ENCODE measurements around the gene CENPP.

The CENPP gene

DNA sequence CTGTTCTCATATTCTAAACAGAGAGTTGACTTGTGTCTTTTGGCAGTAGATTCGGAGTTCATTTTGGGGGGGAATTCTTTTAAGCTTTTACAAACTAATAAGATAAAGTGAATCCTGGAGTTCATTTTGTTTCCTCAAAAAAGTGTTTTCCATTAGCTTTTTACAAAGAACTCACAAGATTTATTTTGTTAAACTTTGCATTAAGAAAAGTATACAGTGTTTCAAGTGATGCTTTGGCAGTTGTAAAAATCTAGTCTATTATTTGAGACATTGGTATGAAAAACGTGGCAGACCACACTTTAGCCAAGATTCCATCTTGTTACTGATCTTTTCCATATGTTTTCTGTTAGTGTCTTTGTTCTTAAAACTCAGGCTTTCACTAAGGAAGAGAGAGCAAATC is 99.7 kb downstream of the CENPP start:
- no peak for DNase-seq (ENCODE audit: low read depth in 2 of 2)

DNA sequence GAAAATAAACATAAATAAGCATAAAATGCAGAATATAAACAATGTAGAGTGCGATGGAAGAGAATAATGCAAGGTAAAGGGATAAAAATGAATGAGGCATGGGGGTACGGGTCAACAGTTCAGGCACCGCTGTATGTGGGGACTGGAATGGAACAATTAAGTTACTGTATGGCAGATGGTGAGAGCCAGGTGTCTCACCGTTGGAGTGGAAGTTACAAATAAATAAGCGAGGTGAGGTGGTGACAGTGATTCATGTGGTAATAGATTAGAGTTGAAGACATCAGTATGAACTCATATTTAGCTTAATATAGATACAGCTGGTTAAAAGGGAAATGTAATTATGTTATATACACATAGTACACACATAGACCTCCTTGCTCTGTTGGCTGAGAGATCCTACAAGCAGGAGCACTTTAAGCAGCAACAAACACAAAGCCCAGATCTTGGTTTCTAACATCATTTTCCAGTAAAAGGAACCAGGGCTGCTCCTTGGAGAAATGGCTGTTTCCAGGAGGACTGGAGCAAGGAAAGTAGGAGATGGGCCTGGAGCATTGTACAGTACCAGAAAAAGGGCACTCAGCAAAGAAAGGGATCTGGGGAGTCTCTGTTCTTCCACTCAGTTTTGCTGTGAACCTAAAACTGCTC is 100.9 kb downstream of the CENPP start:
- DNase-seq (ENCODE audit: low read depth in 2 of 2) = no peak

DNA sequence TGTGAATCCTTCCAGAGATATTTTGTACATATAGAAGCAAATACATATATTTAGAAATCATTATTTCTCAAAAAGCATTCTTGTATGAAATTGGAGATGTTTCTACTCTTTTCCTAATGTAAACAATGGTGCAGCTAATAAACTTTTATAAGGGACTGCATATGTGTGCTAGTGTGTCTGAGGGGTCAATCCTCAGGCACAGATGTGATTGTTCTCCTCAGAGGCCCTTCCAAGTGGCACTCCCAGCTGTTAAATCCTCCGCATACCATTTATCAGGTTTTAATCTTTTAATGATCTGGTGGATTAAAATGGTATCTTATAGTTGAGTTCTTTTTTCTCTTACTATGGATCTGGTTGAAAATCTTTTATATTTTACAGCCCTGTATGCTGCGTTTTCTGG is 104.1 kb downstream of the CENPP start:
- DNase-seq (ENCODE audit: low read depth in 2 of 2) = no peak

DNA sequence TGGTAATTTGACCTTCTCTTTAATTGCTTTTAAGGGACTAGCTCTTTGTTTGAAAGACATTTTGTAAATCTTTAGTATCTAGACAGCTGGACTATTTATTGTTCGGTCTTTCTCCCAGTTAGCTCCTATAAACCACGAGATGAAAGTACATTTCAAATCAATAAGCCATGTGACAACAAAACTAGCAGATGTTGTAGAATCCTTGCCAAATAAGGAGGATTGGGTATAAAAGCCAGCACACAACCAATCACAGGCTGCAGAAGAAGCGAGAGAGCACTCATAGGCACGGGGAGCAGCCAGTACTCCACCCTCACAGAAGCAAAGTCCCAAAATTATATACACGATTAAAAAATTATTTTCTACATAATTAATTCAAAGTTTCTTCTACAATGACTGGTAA is 106.6 kb downstream of the CENPP start:
- DNase-seq (ENCODE audit: low read depth in 2 of 2) = no peak

DNA sequence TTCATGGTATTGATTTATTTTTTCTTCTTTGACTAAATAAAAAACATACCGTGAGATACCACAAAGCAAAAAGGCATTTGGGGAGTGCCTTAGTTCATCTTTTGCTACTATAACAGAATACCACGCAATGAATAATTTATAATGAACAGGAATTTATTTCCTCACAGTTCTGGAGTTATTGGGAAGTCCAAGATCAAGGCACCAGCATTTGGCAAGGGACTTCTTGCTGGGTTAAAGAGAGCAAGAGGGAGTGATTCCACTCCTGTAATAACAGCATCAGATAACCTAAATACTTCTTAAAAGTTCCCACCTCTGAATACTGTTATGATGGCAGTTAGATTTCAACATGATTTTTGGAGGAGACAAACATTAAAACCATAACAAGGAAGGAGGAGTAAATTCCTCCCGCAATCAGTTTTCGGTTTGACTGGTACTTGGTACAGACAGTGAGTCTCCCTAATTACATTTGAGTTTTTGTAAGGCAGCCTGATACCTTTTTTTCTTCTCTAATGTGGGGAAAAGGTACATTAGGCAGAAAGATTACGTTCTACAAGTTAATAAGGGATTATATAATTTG is 107.3 kb downstream of the CENPP start:
- DNase-seq (ENCODE audit: low read depth in 2 of 2) = no peak

DNA sequence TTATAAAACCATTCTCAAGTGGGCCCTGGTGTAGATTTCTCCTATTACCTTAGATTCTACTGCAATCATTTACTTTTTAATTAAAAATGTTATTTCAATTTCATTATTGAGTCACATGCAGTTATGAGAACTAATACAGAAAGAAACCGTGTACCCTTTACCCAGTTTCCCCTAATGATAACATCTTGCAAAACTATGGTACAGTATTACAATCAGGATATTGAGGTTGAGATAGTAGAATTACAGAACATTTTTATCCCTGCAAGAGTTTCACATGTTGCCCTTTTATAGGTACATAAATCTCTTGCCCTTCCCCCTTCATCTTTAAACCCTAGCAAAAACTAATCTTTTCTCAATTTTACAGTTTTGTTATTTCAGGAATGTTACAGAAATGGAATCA is 109.5 kb downstream of the CENPP start:
- DNase-seq (ENCODE audit: low read depth in 2 of 2) = no peak

DNA sequence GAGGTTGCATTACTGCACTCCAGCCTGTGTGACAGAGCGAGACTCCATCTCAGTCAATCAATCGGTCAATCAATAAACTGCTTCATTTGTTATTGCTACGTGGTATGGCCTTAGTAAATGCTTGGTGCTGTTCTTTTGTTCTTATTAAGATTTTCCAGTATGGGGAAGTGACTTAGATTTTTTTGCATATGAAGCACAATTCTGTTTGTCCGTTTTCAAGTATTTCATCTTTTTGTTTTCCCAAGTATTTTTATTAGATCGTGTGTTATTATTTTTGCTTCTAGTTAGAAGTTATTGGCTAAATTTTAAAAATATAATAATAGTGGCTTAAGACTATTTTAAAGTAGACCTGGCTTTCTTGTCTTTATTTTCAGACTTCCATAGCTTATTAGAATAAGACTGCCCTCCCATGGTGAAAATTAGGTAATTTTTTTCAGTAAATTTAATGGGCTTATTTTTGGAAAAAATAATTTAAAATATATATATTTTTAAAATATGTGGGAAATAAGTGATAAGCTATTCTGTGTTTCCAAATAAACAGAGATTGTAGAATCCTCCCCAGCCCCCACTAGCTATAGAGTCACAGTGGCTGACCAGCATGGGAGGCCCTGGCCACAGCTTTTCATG is 113.3 kb downstream of the CENPP start:
- no peak for DNase-seq (ENCODE audit: low read depth in 2 of 2)

DNA sequence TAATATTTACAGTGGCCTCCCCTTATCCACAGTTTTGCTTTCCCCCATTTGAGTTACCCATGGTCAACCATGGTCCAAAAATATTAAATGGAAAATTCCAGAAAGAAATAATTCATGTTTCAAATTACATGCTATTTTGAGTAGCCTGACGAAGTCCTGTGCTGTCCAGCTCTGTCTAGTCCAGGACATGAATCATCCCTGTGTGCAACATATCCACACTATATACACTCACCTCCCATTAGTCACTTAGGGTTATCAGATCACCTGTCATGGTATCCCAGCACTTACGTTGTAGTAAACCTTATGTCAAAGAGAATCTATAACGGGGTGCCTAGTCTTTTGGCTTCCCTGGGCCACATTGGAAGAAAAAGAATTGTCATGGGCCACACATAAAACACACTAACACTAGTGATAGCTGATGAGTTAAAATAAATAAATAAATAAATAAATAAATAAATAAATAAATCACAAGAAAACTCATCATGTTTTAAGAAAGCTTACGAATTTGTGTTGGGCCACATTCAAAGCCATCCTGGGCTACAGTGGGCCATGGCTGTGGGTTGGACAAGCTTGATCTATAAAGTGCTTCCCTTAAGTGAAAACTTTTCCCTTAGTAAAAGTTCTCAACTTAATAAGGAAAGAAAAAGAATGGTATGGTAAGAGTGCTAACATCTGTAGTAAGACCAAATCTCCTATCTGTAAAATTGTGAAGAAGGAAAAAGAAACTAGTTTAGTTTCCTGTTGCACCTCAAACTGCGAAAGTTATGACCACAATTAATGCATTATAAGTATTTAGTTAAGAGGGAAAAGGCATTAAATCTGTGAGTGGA is 114.4 kb downstream of the CENPP start:
- DNase-seq (ENCODE audit: low read depth in 2 of 2) = no peak

DNA sequence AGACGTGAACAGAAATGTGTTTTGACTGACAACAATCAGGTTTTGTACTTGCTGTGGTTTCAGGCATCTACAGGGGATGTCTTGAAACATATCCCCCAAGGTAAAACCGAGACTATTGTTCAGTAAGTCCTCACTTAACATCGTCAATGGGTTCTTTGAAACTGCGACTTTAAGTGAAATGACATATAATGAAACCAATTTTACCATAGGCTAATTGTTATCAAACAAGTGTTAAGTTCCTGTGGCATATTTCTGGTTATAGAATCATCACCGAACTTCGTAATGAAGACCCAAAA is 114.9 kb downstream of the CENPP start:
- DNase-seq (ENCODE audit: low read depth in 2 of 2) = no peak

DNA sequence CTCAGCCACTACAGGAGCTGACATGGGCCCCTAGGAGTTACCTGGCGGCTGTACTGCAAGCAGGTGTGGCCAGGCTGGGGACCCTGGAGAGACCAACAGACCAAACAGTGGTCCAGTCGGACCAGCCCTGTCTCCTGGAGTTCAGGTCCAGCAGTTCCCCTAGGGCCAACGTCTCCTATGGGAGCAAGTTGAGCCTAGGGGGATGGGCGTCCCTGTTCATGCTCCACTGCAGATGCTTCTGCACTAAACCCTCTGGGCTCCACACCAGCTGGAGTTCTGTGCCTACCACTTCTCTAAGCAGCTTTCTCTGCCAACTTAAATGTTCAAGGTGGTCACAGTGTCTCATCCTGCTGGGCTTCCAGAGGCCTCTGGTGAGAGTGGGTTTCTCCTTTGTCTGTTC is 119.1 kb downstream of the CENPP start:
- no peak for DNase-seq (ENCODE audit: low read depth in 2 of 2)

DNA sequence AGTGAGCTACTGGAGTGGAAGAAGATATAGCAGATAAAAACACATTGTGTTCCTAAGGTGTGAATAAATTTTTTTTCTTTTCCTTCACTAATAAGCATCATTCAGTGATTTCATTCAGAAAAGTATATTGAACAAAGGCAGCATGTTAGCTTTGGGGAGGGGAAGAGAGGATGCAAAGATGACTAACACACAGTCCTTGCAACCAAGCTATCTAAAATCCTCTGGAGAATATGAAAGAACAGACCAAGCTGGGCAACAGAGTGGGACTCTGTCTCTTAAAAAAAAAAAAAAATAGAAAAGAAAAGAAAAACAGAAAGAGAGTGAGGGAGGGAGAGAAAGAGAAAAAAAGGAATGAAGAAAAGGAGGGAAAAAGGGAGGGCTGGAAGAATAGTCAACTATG is 120.8 kb downstream of the CENPP start:
- DNase-seq (ENCODE audit: low read depth in 2 of 2) = no peak

DNA sequence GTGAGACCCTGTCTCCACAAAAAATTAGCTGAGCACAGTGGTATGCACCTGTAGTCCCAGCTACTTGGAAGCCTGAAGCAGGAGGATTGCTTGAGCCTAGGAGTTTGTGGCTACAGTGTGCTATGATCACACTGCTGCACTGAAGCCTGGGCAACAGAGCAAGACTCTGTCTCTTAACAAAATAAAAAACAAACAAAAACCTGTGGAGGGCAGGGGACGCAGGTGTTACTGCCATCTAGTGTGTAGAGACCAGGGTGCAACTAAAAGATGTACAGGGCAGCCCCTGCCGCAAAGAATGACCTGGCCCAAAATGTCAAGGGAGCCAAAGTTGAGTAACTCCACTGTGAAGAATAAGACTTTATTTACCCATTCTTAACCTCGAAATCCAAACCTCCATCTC is 129.5 kb downstream of the CENPP start:
- DNase-seq (ENCODE audit: low read depth in 2 of 2) = no peak

DNA sequence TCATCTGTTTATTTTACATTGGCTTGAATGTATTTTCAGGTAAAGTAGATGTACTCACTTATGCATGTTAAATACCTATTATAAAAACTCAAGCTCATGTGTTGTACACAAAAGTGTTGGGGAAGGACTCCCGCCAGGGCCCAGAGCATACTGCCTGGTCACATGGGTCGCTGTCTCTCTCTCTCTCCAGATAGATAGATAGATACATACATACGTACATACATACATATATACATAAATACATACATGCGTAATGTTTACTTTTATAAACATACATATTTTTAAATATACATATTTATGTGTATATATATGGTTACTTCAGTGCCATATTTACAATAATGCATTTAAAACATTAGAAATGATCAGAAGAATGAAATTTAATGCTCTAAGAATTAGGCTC is 131.8 kb downstream of the CENPP start:
- no peak for DNase-seq (ENCODE audit: low read depth in 2 of 2)

DNA sequence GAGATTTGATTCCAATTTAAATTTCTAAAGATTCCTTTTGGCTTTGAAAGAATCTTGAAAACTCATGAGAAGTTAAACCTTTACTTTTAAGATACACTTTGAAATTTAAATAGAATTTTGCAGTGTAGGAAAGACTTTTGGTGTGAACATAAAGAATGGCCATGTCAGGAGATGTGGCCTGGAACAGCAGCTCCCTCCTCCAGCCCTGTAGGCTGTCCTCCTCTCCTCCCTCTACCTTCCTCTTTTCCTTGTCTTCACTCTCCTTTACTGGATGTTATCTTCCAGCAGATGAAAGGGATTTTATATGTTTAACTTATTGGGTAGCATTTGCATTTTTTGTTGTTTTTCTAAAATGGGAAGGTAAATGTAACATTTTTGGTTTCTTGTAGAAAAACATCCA is 137.6 kb downstream of the CENPP start:
- no peak for DNase-seq (ENCODE audit: low read depth in 2 of 2)

DNA sequence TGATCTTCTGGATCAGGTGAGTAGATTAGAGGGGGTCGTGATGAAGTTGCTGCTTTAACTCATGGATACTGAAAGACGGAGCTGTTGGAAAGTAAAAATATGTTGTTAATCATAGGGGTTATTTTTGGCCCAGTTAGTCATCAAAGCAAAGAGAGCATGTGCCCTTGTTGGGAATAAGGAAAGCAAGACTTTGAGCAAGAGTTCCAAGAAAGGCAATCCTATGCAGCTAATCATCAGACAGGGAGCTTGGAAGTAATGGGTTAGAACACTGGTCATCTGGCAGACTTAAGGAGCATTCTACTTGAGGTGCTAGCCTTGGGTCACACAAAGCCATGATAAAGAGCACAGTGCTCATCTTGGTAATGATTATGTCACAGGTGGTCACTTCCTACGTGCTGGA is 138.2 kb downstream of the CENPP start:
- no peak for DNase-seq (ENCODE audit: low read depth in 2 of 2)

DNA sequence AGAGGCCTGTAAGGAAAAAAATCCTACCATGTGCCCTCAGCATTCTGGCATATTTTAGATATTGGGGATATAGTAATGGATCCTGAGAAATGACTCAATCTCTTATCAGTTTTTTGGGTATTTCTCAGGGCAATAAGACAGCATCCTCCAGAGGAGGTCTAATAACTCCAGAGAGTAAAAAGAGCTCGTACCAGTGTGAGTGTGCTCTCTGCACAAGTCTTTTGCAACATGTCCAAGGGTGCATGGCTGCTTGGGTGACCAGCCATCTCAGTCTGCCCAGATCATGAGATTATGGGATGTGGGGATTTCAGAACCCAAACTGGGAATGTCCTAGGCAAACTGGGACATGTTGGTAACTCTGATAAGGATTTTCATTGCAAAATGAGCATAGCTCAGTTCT is 141.3 kb downstream of the CENPP start:
- DNase-seq (ENCODE audit: low read depth in 2 of 2) = no peak

DNA sequence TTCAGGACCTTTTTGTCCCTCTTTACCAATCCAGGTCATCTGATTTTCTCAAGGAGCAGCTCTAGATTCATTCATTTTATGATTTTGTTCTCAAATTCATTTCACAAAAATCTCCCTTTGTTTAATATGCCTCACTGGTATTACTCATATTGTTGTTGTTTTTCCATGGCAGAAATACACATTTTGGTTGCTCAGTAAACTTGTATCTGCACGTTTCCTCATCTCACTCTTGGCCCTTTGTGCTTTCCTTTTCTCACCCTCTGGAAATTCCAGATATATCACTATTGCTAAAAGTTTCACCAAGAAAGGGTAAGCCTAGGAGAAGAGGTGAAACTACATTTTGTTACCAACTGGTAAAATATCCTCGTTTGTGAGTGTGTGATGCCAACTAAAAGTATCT is 141.8 kb downstream of the CENPP start:
- no peak for DNase-seq (ENCODE audit: low read depth in 2 of 2)

DNA sequence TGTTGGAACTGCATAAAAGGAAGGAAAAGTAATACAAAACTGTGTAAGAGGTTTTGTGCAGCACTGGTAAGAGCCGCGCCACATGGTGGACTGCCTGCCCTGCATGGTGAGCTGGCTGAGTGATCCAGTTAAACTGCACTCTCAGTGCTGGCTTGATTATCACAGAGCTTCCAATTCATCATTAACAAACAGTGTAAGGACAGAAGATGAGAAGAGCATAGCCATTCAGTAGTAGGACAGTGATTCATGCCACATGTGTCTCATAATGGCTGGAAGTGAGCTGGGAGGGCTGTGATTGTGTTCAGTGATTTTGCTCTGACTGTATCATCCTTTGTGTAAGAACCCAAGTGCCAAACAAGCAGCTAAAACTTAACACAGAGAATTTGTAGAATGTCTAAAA is 142.5 kb downstream of the CENPP start:
- no peak for DNase-seq (ENCODE audit: low read depth in 2 of 2)

DNA sequence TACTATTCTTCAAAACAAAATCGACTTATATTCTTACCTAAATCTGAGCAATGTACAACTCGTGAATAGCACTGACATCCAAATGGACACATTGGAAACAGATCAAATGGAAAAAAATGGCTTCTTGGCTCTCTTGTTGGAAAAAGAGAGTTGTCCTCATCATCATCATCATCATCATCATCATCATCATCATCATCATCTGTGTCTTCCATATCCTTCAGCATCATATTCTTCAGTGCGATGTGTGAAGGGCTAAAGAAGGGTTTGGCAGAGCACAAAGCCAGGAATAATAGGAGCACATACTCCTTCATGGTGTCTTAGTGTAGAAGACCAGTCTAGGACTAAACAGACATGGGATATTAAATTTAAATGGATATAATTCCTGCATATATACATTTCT is 148.8 kb downstream of the CENPP start:
- no peak for DNase-seq (ENCODE audit: low read depth in 2 of 2)

DNA sequence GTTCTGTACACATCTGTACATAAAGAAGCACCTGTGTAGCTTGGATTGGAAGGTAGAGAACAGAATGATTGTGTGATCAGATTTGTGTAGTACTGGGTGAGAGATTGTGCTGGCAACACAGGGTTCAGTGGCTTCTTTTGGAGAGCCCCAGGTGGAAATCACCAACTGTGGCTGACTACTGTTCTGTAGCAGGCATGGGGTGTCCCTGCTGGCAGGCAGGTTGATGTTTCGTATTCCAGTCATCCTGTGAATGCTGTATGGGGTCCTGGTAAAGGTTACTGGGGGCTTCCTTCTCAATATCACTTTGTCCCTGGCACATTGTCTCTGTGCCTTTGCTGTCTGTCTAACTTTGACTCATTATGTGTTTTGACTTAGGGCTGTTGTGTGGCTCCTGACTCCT is 151.2 kb downstream of the CENPP start:
- DNase-seq (ENCODE audit: low read depth in 2 of 2) = no peak

DNA sequence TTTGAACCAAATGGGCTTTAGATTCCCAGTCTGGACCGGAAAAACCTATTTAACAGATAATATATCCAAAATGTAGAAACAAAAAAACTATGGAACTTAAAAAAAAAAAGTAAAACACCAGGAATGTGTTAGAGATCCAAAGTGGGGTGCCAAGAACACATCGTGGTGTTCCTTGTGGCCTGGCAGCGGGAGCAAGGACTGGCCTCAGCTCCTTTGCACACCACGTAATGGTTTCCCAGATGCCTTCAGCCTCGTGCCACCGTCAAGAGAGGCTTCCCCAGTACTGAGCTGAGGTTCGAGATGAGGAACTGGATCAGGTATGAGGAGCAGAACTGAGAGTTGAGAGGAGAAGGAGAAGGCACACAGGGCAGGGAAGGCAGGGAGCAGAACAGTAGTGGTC is 153.0 kb downstream of the CENPP start:
- no peak for DNase-seq (ENCODE audit: low read depth in 2 of 2)

DNA sequence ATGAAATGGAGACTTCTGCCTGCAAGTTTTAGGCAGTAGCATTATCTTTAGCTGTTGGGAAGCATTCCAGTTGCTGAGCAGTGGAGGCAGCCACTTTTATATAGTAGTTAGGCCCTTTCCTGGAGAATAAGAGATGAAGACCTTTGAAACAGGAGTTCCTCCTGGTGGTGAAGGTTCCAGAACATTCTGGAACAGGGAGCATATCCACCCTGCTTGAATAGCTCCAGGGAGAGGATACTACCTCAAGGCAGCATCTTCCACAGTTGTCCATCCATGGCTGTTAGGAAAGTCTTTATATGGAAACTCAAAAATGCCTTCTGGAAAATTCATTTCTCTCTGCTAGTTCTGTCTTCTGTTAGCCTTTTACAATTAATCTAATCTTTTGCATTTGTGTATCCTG is 153.6 kb downstream of the CENPP start:
- no peak for DNase-seq (ENCODE audit: low read depth in 2 of 2)

DNA sequence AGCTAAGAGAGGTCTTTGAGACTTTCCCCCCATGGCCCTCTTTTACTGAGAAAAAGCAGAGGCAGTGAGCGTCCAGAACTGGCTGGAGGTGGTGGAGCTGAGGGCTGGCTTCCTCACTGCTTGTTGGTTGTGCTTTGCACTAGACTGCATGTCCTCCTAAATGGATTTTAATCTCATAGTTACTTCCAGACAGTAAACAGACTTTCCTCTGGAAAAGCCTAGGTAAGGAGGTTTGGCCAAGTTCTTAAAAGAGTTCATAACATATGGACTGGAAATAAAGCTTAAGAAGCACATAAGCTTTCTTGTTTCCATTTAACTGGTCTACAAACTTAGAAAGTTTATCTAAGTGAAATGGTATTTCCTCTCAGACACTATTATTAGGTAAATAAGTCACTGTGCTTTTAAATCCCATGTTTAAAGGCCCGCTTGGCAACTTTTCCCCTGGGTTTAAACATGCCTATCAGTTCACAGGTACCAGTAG is 154.6 kb downstream of the CENPP start:
- no peak for DNase-seq (ENCODE audit: low read depth in 2 of 2)

Data from stimulated activated CD8-positive, alpha-beta memory T cell treated with anti-CD3 and anti-CD28 coated beads, Interleukin-15, amount 100 ng/mL, for 48 hours (primary cell).